GM23338 (cell line): ENCODE results near the gene WDR74. TPM values are rescaled to one million over a fixed set of nuclear protein-coding genes. Genes with fewer than 3 reads are reported as not detected.

Experiments
- ATAC-seq: fragments of 200-7000 bp; cut with Tn5 transposase; 3 replicates; pipeline ENCODE4 v1.9.1; 2020
- DNase-seq: peaks from one replicate; pipeline ENCODE4 v3.0.0-alpha.2; 2015; ENCODE audit warnings: low spot score
- H2AFZ ChIP-seq: fragments of 200-600 bp; sonication (generic); 2 replicates; pipeline ENCODE4 v1.8.0; 2016; ENCODE audit warnings: antibody characterized with exemption, mild to moderate bottlenecking, moderate library complexity
- H3F3A ChIP-seq: fragments of 200-600 bp; sonication (generic); replicated peaks from 2 replicates; pipeline ENCODE4 v1.8.0; 2017; ENCODE audit warnings: antibody characterized with exemption, mixed run types, low read depth
- H3K27ac ChIP-seq: fragments of 200-600 bp; sonication (generic); 2 replicates; pipeline ENCODE4 v1.6.1; 2016; ENCODE audit warnings: low read depth
- H3K27me3 ChIP-seq: fragments of 200-600 bp; sonication (generic); 2 replicates; pipeline ENCODE4 v1.8.0; 2016; ENCODE audit warnings: mild to moderate bottlenecking, mixed run types, moderate library complexity; ENCODE audit not compliant: insufficient read depth
- H3K36me3 ChIP-seq: fragments of 200-600 bp; sonication (generic); 2 replicates; pipeline ENCODE4 v1.8.0; 2016; ENCODE audit warnings: mild to moderate bottlenecking; ENCODE audit not compliant: insufficient read depth
- H3K4me1 ChIP-seq: fragments of 200-600 bp; sonication (generic); 2 replicates; pipeline ENCODE4 v1.8.0; 2016; ENCODE audit warnings: mild to moderate bottlenecking, moderate library complexity; ENCODE audit not compliant: insufficient read depth
- H3K4me2 ChIP-seq: fragments of 200-600 bp; sonication (generic); 2 replicates; pipeline ENCODE4 v1.7.1; 2017; ENCODE audit warnings: mixed run types
- H3K4me3 ChIP-seq: fragments of 200-600 bp; sonication (generic); 2 replicates; pipeline ENCODE4 v1.6.1; 2016; ENCODE audit warnings: mixed run types
- H3K79me2 ChIP-seq: fragments of 200-600 bp; sonication (generic); replicated peaks from 2 replicates; pipeline ENCODE4 v1.8.0; 2017; ENCODE audit warnings: mild to moderate bottlenecking; ENCODE audit not compliant: insufficient read depth
- H3K9me2 ChIP-seq: fragments of 200-600 bp; sonication (generic); 2 replicates; pipeline ENCODE4 v1.8.0; 2017; ENCODE audit not compliant: insufficient read depth
- H4K20me1 ChIP-seq: fragments of 200-600 bp; sonication (generic); replicated peaks from 2 replicates; pipeline ENCODE4 v1.8.0; 2017; ENCODE audit warnings: mild to moderate bottlenecking; ENCODE audit not compliant: insufficient read depth
- H3K27ac Mint-ChIP-seq: 2 replicates; pipeline ENCODE4 v1.8.0; 2020; ENCODE audit warnings: inconsistent platforms, mild to moderate bottlenecking, moderate library complexity, mixed read lengths
- H3K27me3 Mint-ChIP-seq: 3 replicates; pipeline ENCODE4 v1.8.0; 2022; ENCODE audit warnings: low read depth, mild to moderate bottlenecking, moderate library complexity, mixed read lengths, inconsistent platforms; ENCODE audit not compliant: insufficient read depth, poor library complexity
- H3K36me3 Mint-ChIP-seq: 3 replicates; pipeline ENCODE4 v1.8.0; 2021; ENCODE audit warnings: low read depth, mild to moderate bottlenecking, inconsistent platforms, moderate library complexity, mixed read lengths
- H3K4me1 Mint-ChIP-seq: 3 replicates; pipeline ENCODE4 v1.8.0; 2020; ENCODE audit warnings: mild to moderate bottlenecking, inconsistent platforms, mixed read lengths
- H3K4me3 Mint-ChIP-seq: 3 replicates; pipeline ENCODE4 v1.8.0; 2021; ENCODE audit warnings: moderate library complexity, mild to moderate bottlenecking, inconsistent platforms, mixed read lengths
- H3K9me3 Mint-ChIP-seq: 3 replicates; pipeline ENCODE4 v1.8.0; 2020; ENCODE audit warnings: moderate library complexity, mild to moderate bottlenecking, inconsistent platforms, mixed read lengths
- CREB1 ChIP-seq: fragments of 250-450 bp; sonication (Bioruptor Pico); IDR thresholded peaks from 2 replicates; pipeline ENCODE4 v1.5.0; 2020; ENCODE audit warnings: low read depth, mild to moderate bottlenecking, moderate library complexity
- JUNB ChIP-seq: IDR thresholded peaks from one replicate; pipeline ENCODE4 v1.6.1; 2016; ENCODE audit warnings: antibody characterized with exemption; ENCODE audit not compliant: unreplicated experiment
- NANOG ChIP-seq: IDR thresholded peaks from 2 replicates; pipeline ENCODE4 v1.6.1; 2016; ENCODE audit warnings: antibody characterized with exemption, borderline replicate concordance
- POLR2AphosphoS5 ChIP-seq: IDR thresholded peaks from 2 replicates; pipeline ENCODE4 v1.6.1; 2016; ENCODE audit warnings: antibody characterized with exemption, low read depth
- ZNF331 ChIP-seq: fragments of 250-450 bp; sonication (Bioruptor Pico); IDR thresholded peaks from 2 replicates; pipeline ENCODE4 v1.5.0; 2020; ENCODE audit warnings: low read depth, mild to moderate bottlenecking, moderate library complexity
- polyA plus RNA-seq: library from polyadenylated mRNA; unstranded; fragments of >200 nt; fragmentation: Nextera tagmentation; extraction: Ambion mirVana; gene quantifications from 2 replicates; pipeline ENCODE4 v1.2.1, GENCODE V29; 2016
- total RNA-seq: library from RNA; depleted of rRNA; stranded (reverse); fragments of >200 nt; shearing (Covaris generic); gene quantifications from 2 replicates; pipeline ENCODE4 v1.2.3, GENCODE V29; 2014
- TF ChIP-seq, protein P1 (sequence below), 2 experiments: fragments of 200-600 bp in 1 of 2; sonication (generic) in 1 of 2; conservative IDR thresholded peaks; 2 replicates each; pipeline versions ENCODE4 v1.5.1 to v1.6.1; 2016 to 2017; ENCODE audit warnings: antibody characterized with exemption in 2 of 2, low read depth in 2 of 2, mild to moderate bottlenecking in 2 of 2, moderate library complexity in 1 of 2
- TF ChIP-seq, protein P2 (sequence below): IDR thresholded peaks from one replicate; pipeline ENCODE4 v1.6.1; 2018; ENCODE audit warnings: antibody characterized with exemption; ENCODE audit not compliant: unreplicated experiment
- TF ChIP-seq, protein P3 (sequence below): fragments of 250-450 bp; sonication (Bioruptor Pico); IDR thresholded peaks from 2 replicates; pipeline ENCODE4 v1.5.0; 2020; ENCODE audit warnings: mild to moderate bottlenecking, moderate library complexity
- TF ChIP-seq, protein P4 (sequence below): IDR thresholded peaks from 2 replicates; pipeline ENCODE4 v1.6.1; 2016; ENCODE audit warnings: antibody characterized with exemption

Gene WDR74
- total and polyA plus RNA-seq, 2 experiments from 2014 or later = 94.4 to 136 TPM

DNA sequence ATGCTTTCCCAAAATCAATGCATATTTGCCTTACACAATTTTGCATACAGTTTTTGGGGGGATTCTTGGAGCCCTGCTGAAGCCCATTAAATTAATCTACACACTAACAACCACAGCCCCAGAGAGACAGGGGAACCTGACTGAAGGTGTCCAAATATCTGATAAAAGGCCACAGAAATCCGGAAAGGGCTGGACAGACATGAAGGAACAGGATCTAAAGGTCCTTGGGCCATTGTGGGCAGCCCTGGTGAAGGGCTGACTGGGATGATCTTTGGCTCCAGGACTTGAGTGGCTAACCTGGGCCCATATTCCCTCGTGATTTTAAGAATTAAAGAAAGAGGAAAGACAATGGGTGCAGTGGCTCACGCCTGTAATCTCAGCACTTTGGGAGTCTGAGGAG, 6.8 kb upstream of the WDR74 start (continued):
- TF ChIP-seq, protein P1, sequence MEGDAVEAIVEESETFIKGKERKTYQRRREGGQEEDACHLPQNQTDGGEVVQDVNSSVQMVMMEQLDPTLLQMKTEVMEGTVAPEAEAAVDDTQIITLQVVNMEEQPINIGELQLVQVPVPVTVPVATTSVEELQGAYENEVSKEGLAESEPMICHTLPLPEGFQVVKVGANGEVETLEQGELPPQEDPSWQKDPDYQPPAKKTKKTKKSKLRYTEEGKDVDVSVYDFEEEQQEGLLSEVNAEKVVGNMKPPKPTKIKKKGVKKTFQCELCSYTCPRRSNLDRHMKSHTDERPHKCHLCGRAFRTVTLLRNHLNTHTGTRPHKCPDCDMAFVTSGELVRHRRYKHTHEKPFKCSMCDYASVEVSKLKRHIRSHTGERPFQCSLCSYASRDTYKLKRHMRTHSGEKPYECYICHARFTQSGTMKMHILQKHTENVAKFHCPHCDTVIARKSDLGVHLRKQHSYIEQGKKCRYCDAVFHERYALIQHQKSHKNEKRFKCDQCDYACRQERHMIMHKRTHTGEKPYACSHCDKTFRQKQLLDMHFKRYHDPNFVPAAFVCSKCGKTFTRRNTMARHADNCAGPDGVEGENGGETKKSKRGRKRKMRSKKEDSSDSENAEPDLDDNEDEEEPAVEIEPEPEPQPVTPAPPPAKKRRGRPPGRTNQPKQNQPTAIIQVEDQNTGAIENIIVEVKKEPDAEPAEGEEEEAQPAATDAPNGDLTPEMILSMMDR (conservative IDR thresholded peaks at IDR 0.05; ENCODE audit: low read depth in 2 of 2) = no peak

DNA sequence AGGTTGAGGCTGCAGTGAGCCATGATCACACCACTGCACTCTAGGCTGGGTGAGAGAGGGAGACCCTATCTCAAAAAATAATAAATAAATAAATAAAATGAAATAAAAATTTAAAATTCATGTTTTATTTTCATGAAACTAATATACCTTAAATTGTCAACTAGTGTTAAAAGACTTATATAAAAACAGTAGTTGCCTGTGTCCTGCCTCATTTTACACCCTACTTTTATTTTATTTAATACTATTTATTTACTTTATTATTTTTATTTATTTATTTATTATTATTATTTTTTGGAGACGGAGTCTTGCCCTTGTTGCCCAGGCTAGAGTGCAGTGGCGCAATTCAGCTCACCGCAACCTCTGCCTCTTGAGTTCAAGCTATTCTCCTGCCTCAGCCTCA, 4.8 kb upstream of the WDR74 start:
- no peak for TF ChIP-seq JUNB
- no peak for TF ChIP-seq CREB1 (CRISPR knock-in tag)
- TF ChIP-seq, protein P1 (conservative IDR thresholded peaks at IDR 0.05; ENCODE audit: low read depth in 2 of 2) = no peak
- no peak for TF ChIP-seq POLR2AphosphoS5
- TF ChIP-seq ZNF331 (CRISPR knock-in tag) = no peak
- TF ChIP-seq, protein P2, sequence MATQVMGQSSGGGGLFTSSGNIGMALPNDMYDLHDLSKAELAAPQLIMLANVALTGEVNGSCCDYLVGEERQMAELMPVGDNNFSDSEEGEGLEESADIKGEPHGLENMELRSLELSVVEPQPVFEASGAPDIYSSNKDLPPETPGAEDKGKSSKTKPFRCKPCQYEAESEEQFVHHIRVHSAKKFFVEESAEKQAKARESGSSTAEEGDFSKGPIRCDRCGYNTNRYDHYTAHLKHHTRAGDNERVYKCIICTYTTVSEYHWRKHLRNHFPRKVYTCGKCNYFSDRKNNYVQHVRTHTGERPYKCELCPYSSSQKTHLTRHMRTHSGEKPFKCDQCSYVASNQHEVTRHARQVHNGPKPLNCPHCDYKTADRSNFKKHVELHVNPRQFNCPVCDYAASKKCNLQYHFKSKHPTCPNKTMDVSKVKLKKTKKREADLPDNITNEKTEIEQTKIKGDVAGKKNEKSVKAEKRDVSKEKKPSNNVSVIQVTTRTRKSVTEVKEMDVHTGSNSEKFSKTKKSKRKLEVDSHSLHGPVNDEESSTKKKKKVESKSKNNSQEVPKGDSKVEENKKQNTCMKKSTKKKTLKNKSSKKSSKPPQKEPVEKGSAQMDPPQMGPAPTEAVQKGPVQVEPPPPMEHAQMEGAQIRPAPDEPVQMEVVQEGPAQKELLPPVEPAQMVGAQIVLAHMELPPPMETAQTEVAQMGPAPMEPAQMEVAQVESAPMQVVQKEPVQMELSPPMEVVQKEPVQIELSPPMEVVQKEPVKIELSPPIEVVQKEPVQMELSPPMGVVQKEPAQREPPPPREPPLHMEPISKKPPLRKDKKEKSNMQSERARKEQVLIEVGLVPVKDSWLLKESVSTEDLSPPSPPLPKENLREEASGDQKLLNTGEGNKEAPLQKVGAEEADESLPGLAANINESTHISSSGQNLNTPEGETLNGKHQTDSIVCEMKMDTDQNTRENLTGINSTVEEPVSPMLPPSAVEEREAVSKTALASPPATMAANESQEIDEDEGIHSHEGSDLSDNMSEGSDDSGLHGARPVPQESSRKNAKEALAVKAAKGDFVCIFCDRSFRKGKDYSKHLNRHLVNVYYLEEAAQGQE = no peak
- TF ChIP-seq, protein P3, sequence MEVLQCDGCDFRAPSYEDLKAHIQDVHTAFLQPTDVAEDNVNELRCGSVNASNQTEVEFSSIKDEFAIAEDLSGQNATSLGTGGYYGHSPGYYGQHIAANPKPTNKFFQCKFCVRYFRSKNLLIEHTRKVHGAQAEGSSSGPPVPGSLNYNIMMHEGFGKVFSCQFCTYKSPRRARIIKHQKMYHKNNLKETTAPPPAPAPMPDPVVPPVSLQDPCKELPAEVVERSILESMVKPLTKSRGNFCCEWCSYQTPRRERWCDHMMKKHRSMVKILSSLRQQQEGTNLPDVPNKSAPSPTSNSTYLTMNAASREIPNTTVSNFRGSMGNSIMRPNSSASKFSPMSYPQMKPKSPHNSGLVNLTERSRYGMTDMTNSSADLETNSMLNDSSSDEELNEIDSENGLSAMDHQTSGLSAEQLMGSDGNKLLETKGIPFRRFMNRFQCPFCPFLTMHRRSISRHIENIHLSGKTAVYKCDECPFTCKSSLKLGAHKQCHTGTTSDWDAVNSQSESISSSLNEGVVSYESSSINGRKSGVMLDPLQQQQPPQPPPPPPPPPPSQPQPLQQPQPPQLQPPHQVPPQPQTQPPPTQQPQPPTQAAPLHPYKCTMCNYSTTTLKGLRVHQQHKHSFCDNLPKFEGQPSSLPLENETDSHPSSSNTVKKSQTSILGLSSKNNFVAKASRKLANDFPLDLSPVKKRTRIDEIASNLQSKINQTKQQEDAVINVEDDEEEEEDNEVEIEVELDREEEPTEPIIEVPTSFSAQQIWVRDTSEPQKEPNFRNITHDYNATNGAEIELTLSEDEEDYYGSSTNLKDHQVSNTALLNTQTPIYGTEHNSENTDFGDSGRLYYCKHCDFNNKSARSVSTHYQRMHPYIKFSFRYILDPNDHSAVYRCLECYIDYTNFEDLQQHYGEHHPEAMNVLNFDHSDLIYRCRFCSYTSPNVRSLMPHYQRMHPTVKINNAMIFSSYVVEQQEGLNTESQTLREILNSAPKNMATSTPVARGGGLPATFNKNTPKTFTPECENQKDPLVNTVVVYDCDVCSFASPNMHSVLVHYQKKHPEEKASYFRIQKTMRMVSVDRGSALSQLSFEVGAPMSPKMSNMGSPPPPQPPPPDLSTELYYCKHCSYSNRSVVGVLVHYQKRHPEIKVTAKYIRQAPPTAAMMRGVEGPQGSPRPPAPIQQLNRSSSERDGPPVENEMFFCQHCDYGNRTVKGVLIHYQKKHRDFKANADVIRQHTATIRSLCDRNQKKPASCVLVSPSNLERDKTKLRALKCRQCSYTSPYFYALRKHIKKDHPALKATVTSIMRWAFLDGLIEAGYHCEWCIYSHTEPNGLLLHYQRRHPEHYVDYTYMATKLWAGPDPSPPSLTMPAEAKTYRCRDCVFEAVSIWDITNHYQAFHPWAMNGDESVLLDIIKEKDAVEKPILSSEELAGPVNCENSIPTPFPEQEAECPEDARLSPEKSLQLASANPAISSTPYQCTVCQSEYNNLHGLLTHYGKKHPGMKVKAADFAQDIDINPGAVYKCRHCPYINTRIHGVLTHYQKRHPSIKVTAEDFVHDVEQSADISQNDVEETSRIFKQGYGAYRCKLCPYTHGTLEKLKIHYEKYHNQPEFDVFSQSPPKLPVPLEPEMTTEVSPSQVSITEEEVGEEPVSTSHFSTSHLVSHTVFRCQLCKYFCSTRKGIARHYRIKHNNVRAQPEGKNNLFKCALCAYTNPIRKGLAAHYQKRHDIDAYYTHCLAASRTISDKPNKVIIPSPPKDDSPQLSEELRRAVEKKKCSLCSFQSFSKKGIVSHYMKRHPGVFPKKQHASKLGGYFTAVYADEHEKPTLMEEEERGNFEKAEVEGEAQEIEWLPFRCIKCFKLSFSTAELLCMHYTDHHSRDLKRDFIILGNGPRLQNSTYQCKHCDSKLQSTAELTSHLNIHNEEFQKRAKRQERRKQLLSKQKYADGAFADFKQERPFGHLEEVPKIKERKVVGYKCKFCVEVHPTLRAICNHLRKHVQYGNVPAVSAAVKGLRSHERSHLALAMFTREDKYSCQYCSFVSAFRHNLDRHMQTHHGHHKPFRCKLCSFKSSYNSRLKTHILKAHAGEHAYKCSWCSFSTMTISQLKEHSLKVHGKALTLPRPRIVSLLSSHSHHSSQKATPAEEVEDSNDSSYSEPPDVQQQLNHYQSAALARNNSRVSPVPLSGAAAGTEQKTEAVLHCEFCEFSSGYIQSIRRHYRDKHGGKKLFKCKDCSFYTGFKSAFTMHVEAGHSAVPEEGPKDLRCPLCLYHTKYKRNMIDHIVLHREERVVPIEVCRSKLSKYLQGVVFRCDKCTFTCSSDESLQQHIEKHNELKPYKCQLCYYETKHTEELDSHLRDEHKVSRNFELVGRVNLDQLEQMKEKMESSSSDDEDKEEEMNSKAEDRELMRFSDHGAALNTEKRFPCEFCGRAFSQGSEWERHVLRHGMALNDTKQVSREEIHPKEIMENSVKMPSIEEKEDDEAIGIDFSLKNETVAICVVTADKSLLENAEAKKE (CRISPR knock-in tag) = no peak
- no peak for TF ChIP-seq NANOG
- TF ChIP-seq, protein P4, sequence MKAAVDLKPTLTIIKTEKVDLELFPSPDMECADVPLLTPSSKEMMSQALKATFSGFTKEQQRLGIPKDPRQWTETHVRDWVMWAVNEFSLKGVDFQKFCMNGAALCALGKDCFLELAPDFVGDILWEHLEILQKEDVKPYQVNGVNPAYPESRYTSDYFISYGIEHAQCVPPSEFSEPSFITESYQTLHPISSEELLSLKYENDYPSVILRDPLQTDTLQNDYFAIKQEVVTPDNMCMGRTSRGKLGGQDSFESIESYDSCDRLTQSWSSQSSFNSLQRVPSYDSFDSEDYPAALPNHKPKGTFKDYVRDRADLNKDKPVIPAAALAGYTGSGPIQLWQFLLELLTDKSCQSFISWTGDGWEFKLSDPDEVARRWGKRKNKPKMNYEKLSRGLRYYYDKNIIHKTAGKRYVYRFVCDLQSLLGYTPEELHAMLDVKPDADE = no peak
- Histone ChIP-seq H3F3A (peaks cover 24% of the 10 kb centered on the region; the same call in 1 of the 2 replicates), H3K79me2 (peaks cover under 1% of the 10 kb centered on the region), H4K20me1 (no peaks in the 10 kb centered on the region), H3K27ac (no peak overlapping the region), H3K9me2 (no peaks in the 10 kb centered on the region), H2AFZ (no peak overlapping the region), H3K4me2 (no peak overlapping the region), H3K4me3 (no peak overlapping the region), H3K4me1 (peaks cover 6% of the 10 kb centered on the region), H3K27me3 (no peaks in the 10 kb centered on the region), H3K36me3 (no peaks in the 10 kb centered on the region; the same call in 1 of the 2 replicates)
- H3K9me3 Mint-ChIP-seq = peaks cover 19% of the 10 kb centered on the region
- peaks cover 20% of the 10 kb centered on the region for H3K27me3 Mint-ChIP-seq
- DNase-seq = no peak
- peaks cover 10% of the 10 kb centered on the region for H3K4me1 Mint-ChIP-seq
- H3K36me3 Mint-ChIP-seq = peaks cover 15% of the 10 kb centered on the region
- no peak overlapping the region for H3K27ac Mint-ChIP-seq
- ATAC-seq = no peak
- no peak overlapping the region; the same call in 2 of the 3 replicates for H3K4me3 Mint-ChIP-seq
